EH (cell line): ENCODE data around the gene SMG6.
"Not testable (repeated sequence)": the region's sequence is repeated elsewhere in the genome, so short reads cannot be mapped to it uniquely, and the experiment has no call there.

Source experiments
- DNase-seq: peaks from one replicate; pipeline ENCODE4 v3.0.0-alpha.2; 2015; ENCODE audit warnings: low read depth

Gene SMG6

DNA sequence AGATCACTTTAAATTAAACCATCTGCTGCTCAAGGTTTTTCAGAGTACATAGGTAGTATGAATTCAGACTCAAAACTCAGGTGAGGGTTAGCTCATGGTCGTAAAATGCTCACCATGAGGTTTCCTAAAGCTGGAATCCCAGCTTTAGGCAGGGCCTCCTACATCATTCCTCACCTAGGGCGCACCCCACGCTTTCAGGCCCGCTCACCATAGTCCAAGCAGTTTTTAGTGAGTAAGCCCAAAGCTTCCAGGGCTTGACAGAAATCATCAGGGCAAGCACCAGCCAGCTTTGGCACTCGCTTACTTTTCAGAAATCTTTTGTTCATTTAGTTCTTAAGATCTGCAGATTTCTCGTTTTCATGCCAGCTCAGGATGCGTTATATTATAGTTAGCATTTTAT is 158.9 kb downstream of the SMG6 start:
- no peak for DNase-seq

DNA sequence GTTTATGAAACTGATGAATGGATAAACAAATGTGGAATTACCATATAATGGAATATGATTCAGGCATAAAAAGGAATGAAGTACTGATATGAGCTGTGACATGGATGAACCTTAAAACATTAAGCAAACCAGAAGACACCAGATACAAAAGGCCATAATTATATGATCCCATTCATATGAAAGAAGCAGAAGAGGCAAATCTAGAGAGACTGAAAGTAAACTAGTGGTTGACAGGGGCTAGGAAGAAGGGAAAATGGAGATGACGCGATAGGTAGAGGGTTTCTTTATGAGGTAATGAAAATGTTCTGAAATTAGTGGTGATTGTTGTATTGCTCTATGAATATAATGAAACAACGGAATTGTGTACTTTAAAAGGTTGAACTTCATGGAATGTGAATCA is 160.3 kb downstream of the SMG6 start:
- no peak for DNase-seq

DNA sequence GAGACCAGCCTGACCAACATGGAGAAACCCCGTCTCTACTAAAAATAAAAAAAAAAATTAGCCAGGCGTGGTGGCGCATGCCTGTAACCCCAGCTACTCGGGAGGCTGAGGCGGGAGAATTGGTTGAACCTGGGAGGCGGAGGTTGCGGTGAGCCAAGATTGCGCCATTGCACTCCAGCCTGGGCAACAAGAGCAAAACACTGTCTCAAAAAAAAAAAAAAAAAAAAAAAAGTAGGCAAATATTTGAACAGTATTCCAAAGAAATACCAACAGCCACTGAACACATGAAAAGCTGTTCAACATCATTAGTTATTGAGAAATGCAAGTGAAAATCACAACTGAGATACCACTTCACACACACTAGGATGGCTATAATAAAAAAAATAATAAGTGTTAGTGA is 160.9 kb downstream of the SMG6 start:
- DNase-seq, result not testable (repeated sequence)

DNA sequence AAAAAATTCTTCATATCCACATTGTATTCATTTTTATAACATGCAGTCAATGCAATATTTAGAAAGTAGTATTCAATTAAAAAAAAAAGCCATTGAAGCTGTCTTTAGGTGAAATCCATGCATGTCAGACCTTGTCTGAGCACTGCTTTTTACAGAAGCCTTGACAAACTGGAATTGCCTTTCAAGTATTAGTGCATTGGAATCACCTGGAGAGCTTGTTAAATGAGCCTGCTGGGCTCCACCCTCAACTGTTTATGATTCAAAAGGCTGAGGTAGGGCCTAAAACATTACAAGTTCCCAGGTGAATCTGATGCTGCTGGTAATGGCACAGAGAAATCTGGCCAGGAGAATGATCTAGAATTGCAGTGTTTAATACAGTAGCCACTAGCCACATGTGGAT is 162.9 kb downstream of the SMG6 start:
- no peak for DNase-seq

DNA sequence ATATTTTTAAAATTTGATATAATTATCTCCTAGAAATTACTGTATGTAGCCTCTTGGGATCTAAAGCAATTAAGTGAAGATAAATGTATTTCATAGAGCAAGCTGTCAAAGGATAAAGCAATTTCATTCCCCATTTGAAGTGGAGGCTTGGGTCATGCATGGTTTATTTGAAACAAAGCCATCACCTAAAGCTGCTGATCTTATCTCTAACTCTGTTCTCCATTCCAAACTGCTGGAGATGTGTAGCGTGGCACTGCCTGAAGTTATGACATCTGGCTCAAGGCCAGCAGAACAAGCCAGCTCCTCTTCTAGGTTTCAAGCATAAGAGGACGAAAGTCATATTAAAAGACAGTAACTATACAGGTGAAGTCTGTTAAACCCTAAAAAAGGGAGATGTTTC is 164.8 kb downstream of the SMG6 start:
- DNase-seq, result peak; percentile 77

GRCh38 chr17:2138318-2138717 is 165.3 kb downstream of the SMG6 start:
- DNase-seq, result peak; percentile 57

DNA sequence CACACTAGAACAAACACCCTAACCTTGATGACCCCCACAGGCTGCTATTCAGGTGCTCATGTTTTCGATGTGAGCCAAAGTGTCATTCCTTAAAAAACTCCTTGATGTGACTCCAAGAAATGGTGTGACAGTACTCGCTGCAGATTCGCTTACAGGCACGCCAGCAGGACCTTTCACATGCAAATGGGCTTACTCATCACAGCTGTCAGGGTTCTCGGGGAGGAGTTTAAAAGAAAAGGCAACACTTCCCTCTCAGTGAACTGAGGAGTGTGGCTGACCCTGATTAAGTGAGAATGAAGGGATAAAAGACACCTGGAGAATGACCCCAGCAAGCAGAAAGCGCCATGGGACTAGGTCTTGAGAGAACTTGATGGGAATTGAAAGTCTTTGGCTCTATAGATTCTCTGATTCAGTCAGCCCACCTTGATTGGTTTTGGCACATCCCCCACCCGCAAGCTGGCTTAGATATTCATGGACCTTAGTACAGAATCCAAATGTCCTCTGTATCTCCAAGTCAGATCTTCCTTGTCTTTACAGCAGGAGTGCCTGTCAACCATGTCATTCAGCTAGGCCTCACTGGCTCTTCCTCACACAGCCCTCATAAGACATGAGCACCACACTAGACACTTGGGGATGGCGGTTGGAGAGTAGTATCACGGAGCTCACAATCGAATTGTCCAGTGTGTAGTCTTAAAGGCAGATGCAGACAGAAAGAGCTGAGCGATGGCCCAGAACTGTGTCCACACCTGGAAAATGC is 166.1 kb downstream of the SMG6 start:
- DNase-seq, result peak; percentile 92

DNA sequence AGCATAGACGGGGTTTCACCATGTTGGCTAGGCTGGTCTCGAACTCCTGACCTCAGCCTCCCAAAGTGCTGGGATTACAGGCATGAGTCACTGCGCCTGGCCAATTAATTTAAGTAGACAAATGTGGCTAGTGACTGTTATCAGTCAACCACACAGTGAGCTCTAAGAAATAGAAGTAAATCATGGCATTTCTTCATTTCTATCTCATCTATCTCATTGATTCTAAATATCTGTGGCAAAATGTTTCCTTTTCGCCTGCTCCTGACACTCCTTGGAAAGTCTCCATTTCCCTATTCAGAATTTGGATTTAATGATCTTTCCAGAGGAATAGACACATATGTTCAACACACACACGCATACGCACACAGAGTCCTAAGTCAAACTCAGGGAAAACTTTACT is 167.3 kb downstream of the SMG6 start:
- peak; percentile 82 for DNase-seq

- no peak for DNase-seq
Observed at GRCh38 chr17:2128011-2128410, 175.6 kb downstream of the SMG6 start.

DNA sequence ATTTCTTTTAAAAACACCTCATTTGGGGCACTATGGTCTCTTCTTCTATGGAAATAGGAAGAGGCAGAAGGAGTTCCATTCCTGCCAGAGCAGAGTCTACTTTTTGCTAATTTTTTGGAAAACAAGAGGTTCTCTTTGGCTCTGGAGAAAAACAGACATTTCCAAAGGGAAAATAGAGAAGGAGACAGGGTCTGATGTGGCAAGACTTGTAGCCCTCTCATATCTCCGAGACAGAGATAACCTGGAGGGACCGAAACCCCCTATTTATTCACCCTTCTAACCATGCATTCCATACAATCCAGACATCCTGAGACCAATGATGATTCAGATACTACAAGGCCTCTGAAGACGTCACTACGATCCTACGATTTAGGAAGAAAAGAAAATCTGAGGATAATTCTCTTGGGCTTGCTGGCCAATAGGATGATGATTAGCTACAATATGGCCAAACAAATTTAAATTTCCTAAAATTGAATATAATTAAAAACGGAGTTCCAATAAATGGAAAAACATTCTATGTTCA is 178.5 kb downstream of the SMG6 start:
- DNase-seq, result peak; percentile 62

- DNase-seq, result peak; percentile 67
Observed at GRCh38 chr17:2124391-2124790, 179.2 kb downstream of the SMG6 start.

DNA sequence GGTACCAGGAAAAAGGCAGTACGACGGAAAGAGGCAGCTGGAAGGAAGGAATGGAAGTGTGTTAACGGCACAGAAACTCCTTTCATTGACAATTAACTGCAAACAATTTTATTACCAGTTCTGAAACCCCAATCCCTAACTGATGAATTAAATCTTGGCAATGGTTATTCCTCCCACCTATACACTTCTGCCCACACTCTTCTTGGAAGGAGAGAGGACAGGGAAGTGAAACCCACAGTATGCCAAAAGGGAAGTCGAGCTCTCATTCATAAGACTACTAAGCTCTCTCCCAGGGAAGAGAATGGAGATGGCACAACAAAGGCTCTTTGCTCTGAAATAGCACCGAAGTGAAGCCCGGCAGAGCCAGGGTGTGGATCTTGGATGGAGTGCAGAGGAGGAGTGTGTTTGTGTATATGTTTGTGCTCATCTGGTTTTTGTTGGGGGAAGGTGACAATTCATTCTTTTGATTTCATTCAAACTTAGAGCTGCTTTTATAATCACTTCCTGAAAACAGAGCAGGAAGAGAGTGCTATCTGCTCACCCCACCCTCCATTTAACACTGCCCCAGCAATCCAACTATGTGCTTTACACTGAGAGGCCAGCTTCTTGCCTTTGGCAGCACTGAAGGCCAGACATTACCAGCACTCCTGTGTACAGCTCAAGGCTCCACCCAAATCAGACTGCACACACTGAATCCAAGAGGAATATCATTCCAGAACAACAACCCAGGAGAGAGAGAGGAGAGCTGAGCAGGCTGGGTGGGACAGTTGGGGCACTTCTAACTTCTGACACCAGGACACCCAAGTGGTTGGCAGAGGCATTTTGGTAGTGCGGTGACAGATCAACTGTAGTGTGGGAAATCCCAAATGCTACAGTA is 180.0 kb downstream of the SMG6 start:
- DNase-seq, result peak; percentile 51

DNA sequence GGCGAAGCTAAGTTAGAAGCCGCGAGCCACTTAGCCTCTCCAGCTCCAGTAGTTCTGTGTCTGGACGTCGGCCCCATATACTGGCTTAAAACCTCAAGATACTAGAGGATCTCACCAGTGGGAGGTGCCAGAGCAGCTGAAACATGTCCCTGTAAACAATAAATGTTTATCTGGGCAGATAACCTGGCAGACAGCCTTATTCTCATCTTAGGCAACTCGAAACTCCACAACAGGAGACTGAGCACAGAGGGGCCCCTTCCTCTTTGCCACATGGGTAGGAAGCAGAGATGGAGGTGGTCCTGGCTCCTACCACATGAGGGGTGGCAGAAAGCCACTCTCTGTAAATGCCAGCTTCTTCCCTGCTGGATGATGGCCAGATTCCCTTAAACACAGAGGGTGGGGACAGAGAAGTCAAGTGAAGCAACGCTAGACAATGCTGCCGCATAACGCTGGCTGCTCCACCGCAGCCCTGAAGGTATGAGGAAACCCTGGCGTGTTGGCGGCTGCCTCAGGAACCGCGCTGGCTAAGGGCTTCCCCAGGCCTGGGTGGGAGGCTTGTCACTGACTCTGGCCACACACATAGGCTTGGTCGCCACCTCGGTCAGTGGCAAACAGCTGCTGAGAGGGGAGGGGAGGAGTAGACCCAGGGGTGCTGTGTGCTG is 180.8 kb downstream of the SMG6 start:
- peak; percentile 46 for DNase-seq

GRCh38 chr17:2120586-2121335 is 182.8 kb downstream of the SMG6 start:
- DNase-seq, result peak; percentile 70

- no peak for DNase-seq
Observed at GRCh38 chr17:2113279-2113622, 190.3 kb downstream of the SMG6 start.

DNA sequence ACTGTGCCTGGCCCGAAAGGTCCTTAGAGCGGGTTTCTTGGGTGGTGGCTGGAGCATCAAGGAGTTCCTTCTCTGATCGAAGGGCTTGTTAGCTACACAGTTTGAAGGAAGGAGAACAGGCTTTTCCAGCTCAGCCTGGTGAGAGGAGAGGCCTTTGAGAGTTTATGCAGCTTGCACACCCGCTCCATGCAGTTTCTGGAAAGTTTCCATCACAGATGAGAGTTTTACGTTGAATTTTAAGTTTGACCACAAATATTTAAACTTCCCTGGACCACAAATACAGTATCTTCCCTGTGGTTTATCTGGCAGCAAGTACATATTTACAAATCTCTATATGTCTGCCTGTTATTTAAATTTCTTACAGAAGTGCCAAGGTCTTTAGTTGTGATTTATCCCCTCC is 191.9 kb downstream of the SMG6 start:
- DNase-seq, result peak; percentile 81

DNA sequence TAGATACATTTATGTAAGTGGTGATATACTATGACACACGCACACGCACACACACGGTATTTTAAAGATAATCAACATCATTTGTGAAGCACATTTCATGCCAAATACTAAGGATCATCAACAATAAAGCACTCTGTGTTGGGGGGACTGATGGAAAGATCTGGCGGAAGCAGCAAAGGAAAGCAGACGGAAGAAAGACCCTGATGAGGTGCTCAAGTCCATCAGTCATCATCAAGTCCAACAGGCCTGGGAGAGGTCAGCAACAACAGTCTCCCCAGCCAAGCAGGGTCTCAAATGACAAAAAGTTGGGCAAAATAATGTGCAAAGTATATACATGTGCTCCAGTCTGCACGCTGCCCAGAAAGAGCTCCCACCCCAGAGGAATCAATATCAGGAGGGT is 193.1 kb downstream of the SMG6 start:
- no peak for DNase-seq

DNA sequence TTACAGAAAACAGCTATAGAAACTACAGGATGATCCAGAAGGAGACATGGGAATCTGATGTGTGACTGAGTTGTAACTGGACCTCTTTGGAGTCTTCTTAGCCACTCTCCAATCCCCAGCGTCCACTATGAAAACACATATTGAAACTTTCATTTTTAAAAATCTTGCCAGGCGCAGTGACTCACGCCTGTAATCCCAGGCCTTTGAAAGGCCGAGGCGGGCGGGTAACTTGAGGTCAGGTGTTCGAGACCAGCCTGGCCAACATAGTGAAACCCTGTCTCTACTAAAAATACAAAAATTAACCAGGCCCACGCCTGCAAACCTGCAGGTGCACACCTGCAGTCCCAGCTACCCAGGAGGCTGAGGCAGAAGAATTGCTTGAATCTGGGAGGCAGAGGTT is 195.4 kb downstream of the SMG6 start:
- DNase-seq, result peak; percentile 39

GRCh38 chr17:2107506-2107905 is 196.1 kb downstream of the SMG6 start:
- DNase-seq, result no peak

DNA sequence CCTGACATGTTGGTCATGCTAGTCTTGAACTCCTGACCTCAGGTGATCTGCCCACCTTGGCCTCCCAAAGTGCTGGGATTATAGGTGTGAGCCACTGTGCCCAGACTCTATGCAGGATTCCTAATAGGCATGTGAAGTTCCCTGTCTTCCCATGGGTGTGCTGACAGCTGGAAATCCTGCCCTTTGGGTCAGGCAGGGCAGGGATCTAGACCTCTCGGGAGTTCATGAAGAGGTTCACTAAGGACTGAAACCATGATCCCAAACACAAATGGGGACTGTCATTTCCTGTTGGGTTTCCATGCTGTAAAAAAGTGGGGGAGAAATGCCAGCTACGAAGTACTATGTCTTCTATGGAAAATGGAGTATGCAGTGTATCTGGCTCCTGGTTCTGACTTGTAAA is 196.5 kb downstream of the SMG6 start:
- no peak for DNase-seq

GRCh38 chr17:2106308-2106955 is 197.2 kb downstream of the SMG6 start:
- DNase-seq, result no peak
